ENCODE data around the gene CACNA1C.

DNA sequence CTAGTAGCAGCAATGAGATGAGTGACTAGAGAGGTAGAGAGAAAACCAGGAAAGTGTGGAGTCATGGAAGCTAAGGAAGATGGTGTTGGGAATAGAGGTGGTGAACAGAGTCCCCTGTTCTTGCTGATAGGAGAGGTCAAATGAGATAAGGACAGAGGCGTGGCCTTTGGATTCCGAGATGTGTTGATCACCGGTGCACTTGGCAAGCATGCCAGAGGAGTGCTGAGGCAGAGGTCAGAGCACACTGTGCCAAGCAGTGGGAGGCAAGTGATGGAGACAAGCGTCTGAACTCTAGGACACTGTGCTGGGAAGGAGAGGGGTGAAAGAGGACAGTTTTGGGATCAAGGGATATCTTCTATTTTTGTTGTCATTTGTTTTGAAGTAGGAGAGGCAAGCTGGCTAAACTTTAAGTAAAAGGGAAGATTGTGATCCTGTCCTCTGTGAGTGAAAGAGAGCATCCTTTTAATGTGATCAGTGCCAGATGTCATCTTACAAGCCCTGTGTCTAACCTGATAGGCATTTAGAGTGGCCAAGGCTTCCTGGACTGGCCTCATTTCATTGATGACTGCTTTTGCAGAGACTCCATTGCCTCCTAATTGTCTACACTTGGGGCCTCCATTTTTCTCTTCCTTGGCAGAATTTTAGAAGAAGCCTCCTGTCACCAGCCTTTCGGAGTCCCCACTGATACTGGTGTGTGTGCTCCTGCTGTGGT is 336.4 kb downstream of the CACNA1C start:
- no peak for TF ChIP-seq CTCF (conservative IDR thresholded peaks at IDR 0.05)
- TF ChIP-seq ZFX (IDR thresholded peaks at IDR 0.05): no peak

All from C4-2B (cell line).